GM12875 (cell line): ENCODE measurements around the gene RASSF5.

Source experiments
- H3K4me3 ChIP-seq: one replicate; pipeline ENCODE4 v1.5.1; 2011; ENCODE audit warnings: low read depth, low read length, control low read depth
- TF ChIP-seq, protein P1 (sequence below): IDR thresholded peaks from 2 replicates; pipeline ENCODE4 v1.5.1; 2011; ENCODE audit warnings: low read depth, mild to moderate bottlenecking, control low read depth, inconsistent platforms, low read length, moderate library complexity, borderline replicate concordance; ENCODE audit not compliant: insufficient read depth

Gene RASSF5

DNA sequence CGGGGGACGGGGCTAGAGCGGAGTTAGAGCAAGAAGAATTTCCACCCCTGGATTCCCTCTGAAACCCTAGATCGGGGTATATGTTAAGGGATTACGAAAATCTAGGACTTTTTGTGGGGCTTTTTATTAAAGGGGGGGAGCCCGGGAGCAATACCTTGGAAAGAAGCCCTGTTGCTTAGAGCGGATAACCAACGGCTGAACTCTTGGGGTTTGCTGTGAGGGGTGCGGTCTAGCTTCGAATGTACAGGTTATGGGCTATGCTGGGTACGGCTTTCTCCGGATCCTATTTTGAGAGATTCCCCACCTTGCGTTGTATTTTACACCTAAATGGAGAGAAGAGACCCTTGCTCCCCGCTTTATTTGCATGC lies 128.6 kb downstream of the RASSF5 start:
- H3K4me3 ChIP-seq = peak overlapping the region; percentile 95
- TF ChIP-seq, protein P1, sequence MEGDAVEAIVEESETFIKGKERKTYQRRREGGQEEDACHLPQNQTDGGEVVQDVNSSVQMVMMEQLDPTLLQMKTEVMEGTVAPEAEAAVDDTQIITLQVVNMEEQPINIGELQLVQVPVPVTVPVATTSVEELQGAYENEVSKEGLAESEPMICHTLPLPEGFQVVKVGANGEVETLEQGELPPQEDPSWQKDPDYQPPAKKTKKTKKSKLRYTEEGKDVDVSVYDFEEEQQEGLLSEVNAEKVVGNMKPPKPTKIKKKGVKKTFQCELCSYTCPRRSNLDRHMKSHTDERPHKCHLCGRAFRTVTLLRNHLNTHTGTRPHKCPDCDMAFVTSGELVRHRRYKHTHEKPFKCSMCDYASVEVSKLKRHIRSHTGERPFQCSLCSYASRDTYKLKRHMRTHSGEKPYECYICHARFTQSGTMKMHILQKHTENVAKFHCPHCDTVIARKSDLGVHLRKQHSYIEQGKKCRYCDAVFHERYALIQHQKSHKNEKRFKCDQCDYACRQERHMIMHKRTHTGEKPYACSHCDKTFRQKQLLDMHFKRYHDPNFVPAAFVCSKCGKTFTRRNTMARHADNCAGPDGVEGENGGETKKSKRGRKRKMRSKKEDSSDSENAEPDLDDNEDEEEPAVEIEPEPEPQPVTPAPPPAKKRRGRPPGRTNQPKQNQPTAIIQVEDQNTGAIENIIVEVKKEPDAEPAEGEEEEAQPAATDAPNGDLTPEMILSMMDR = no peak

DNA sequence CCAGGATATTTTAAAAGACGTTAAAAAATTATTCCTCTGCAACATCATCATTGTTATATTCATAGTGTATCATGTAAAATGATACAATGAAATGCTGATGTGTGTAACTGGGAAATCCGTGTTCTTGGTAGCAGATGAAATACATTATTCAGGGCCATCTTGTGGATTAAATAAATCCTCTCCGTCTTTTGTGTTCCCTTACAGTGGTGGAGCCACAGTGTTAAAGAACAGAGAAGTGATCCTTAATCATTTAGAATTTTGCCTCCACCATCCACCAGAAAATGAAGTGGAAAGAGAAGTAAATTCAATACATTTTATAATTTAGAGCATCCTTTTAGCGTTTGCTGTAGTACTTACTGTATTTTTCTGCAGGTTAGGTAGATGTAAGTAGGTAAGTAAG lies 129.3 kb downstream of the RASSF5 start:
- TF ChIP-seq, protein P1 = no peak
- no peak overlapping the region for H3K4me3 ChIP-seq

- TF ChIP-seq, protein P1 = no peak
- H3K4me3 ChIP-seq = no peak overlapping the region
Observed at GRCh38 chr1:206637605-206638004, 130.3 kb downstream of the RASSF5 start.
